NCI-H526 treated with DMSO at 0.1 percent for 48 hours (cell line): ENCODE data around the gene GPSM1.

Experiments
- DNase-seq: peaks from one replicate; lab custom pipeline; 2025; lab: John Stamatoyannopoulos, UW

Gene GPSM1

GRCh38 chr9:136290508-136291000 lies 36.8 kb upstream of the GPSM1 start:
- DNase-seq = no peak

GRCh38 chr9:136291306-136292025 lies 35.9 kb upstream of the GPSM1 start:
- DNase-seq = no peak

- no peak for DNase-seq
Measured at GRCh38 chr9:136292026-136292538, 35.3 kb upstream of the GPSM1 start.

GRCh38 chr9:136292591-136293448 lies 34.5 kb upstream of the GPSM1 start:
- DNase-seq = no peak

GRCh38 chr9:136293476-136294077 lies 33.8 kb upstream of the GPSM1 start:
- no peak for DNase-seq

GRCh38 chr9:136294437-136294836 lies 32.9 kb upstream of the GPSM1 start:
- no peak for DNase-seq

GRCh38 chr9:136295055-136295454 lies 32.3 kb upstream of the GPSM1 start:
- DNase-seq = no peak

GRCh38 chr9:136295542-136296433 lies 31.6 kb upstream of the GPSM1 start:
- DNase-seq = no peak

- no peak for DNase-seq
Measured at GRCh38 chr9:136296434-136297015, 30.8 kb upstream of the GPSM1 start.

GRCh38 chr9:136297016-136297691 lies 30.2 kb upstream of the GPSM1 start:
- no peak for DNase-seq

GRCh38 chr9:136297766-136298735 lies 29.3 kb upstream of the GPSM1 start:
- DNase-seq = no peak

- DNase-seq = no peak
Measured at GRCh38 chr9:136299116-136299515, 28.2 kb upstream of the GPSM1 start.

GRCh38 chr9:136299541-136299940 lies 27.8 kb upstream of the GPSM1 start:
- DNase-seq = no peak

GRCh38 chr9:136300016-136300545 lies 27.3 kb upstream of the GPSM1 start:
- no peak for DNase-seq

GRCh38 chr9:136300866-136301265 lies 26.5 kb upstream of the GPSM1 start:
- DNase-seq = no peak

GRCh38 chr9:136302527-136302926 lies 24.8 kb upstream of the GPSM1 start:
- DNase-seq = no peak

- DNase-seq = no peak
Measured at GRCh38 chr9:136303066-136303824, 24.1 kb upstream of the GPSM1 start.

- DNase-seq = no peak
Measured at GRCh38 chr9:136303825-136304416, 23.4 kb upstream of the GPSM1 start, which contains the start of gene CCDC187. TSS of gene CCDC187 (minus strand) at chr9:136304094. CDS start at chr9:136303830, 264 bp downstream.
